Measurements from ENCODE around the gene SORBS1.

GRCh38 chr10:95391164-95391563 lies 170.0 kb downstream of the SORBS1 start:
- TF ChIP-seq POLR2A (IDR thresholded peaks at IDR 0.05), result no peak
- TF ChIP-seq CTCF (IDR thresholded peaks at IDR 0.05), result no peak
- TF ChIP-seq POLR2AphosphoS5 (IDR thresholded peaks at IDR 0.05; ENCODE audit: insufficient read depth in 1 of 2, low read depth in 1 of 2), result no peak
